Measurements from ENCODE around the gene NOTCH1. TPM values are rescaled to one million over a fixed set of nuclear protein-coding genes. Genes with fewer than 3 reads are reported as not detected.

Gene NOTCH1
- total RNA-seq, 1 experiment from 2014 or later: 17.7 TPM

DNA sequence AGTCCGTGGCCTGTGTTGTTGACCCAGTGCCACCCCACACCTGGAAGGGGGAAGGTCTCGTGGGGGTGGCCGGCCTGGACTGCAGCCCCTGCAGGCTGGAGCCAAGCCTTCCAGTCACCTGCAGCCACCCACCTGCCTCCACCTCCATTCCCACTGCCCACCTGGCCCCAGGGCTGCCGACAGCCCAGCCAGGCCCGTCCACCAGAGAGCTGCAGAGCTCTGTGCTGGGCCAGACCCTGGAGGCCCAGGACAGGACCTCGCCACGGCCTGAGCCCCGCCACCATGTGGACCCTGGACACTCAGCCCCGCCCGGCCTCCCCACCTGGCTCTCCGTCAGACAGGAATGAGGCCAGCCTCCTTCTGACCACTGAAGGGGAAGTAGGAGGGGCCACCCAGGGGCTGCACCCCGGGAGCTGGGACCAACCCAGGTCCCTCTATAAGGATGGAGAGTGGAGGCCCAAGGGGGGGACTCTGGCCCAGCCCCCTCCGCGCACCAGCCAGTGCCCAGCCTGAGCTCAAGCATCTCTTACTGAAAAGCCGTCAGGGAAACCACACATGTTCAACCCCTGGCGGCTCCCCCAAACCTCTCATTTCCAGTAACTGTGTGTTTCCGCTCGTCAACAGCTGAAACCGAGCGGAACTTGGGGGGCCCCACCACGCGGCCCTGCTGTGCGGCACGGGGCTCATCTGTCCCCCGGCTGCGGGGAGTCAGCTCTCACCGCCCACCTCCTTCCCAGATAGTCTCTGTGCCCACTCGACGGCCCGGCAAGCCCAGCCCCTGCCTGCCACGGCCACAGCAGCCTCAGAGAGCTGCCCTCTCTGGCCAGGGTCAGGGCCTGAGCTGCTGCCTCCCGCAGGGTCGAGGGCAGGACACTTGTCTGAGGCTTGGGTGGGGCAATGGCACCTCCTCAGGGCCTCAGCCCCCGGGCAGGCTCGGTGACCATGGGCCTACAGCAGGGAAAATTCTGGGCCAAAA, 12.8 kb downstream of the NOTCH1 start:
- no peak overlapping the region for H3K27ac Mint-ChIP-seq (ENCODE audit: unreplicated experiment)

DNA sequence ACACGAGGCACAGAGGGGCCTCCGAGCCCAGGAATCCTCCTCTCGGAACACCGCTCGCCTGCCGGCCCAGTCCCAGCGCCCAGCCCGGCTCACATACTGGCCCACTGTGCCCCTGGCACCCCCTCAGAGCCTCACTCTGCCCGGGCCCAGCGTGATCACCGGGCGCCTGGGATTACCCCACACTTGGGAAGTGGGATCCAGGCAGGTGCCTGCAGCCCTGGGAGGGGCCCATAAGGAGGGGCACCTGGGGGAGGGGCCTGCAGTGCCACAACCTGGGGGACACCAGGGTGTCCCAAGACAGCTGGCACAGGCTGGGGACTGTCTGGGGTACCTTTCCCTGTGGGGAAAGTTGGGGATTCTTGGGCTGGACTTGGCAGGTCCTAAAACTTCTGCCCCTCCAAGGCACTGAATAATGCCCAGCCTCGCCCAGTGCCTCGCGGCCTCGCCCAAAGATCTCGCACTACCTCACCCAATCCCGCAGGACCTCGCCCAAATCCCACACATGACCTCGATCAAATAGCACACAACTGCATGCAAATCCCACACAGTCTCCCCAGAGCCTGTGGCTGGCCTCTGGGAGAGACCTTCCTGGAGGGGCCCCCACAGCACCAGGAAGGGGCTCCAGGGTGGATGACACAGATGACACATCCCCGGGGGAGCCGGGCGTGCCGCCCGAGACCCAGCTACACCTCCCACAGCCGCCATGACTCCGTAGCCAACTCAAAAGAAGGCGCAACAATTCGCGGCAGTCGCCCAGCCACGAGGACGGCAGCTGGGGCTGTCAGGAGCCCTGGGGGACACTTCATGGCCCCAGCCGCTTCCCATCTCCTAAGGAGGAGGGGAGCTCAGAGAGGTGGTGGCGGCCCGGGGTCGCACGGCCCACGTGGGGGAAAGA, 13.7 kb downstream of the NOTCH1 start:
- no peaks in the 10 kb centered on the region for H3K4me1 Mint-ChIP-seq (ENCODE audit: low read depth, unreplicated experiment)
- no peak overlapping the region for H3K4me3 Mint-ChIP-seq (ENCODE audit: low read depth, unreplicated experiment)
- DNase-seq: no peak
- H3K36me3 Mint-ChIP-seq (ENCODE audit: insufficient read depth, unreplicated experiment): peaks cover 8% of the 10 kb centered on the region
- no peak overlapping the region for H3K27ac Mint-ChIP-seq (ENCODE audit: unreplicated experiment)
- BruUV-seq (replicated peaks): no TSS peak
- intact Hi-C loops (cut with micrococcal nuclease; ENCODE audit: unreplicated experiment): no loop called here
- H3K27me3 Mint-ChIP-seq (ENCODE audit: unreplicated experiment): no peaks in the 10 kb centered on the region
- no peaks in the 10 kb centered on the region for H3K9me3 Mint-ChIP-seq (ENCODE audit: low read depth, unreplicated experiment)
- CTCF ChIA-PET: no interaction called here
- TF ChIP-seq CTCF (IDR thresholded peaks at IDR 0.05; ENCODE audit: unreplicated experiment): no peak

More for the DNA sequence above, 12.8 kb downstream of the NOTCH1 start:
- intact Hi-C loops (cut with micrococcal nuclease; ENCODE audit: unreplicated experiment): no loop called here
- Mint-ChIP-seq H3K36me3 (ENCODE audit: insufficient read depth, unreplicated experiment) (peaks cover 5% of the 10 kb centered on the region), H3K27me3 (ENCODE audit: unreplicated experiment) (no peaks in the 10 kb centered on the region), H3K9me3 (ENCODE audit: low read depth, unreplicated experiment) (no peaks in the 10 kb centered on the region), H3K4me1 (ENCODE audit: low read depth, unreplicated experiment) (no peaks in the 10 kb centered on the region), H3K4me3 (ENCODE audit: low read depth, unreplicated experiment) (no peak overlapping the region)
- no peak for DNase-seq
- TF ChIP-seq CTCF (IDR thresholded peaks at IDR 0.05; ENCODE audit: unreplicated experiment): no peak
- CTCF ChIA-PET: no interaction called here
- no TSS peak for BruUV-seq (replicated peaks)

DNA sequence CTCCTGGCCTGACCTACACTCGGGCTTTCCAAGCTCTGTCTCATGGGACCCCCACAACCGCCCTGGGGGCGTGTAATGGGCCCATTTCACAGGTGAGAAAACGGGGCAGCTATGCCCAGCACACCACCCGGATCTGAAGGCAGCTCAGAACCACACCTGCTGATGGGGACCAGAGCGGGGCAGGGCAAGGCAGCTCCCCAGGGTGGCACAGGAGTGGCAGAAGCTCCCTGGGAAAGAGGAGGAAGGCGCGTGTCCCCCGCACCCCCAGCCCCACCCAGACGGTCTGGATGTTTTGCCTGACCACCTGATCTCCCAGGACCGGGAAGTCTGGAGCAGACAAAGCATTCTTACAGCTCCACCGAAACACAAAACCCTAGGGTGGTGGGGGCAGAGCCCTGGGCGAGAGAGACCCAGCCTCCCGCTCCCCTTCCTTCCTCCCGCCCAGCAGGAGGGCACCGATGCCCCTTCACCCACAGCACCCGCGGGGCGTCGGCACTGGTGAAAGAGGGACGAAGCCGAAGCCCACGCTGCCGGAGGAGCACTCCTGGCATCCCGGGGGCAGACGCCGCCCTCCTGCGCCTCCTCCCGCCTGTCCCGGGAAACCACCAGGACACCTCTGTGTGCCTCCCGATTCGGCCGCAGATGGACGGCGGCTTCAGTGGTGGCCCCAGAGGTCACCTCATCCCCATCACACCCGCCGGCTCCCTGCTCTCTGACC, 14.5 kb downstream of the NOTCH1 start:
- no peak for DNase-seq
- no peaks in the 10 kb centered on the region for H3K9me3 Mint-ChIP-seq (ENCODE audit: low read depth, unreplicated experiment)
- H3K27me3 Mint-ChIP-seq (ENCODE audit: unreplicated experiment): no peaks in the 10 kb centered on the region
- CTCF ChIA-PET: no interaction called here
- peaks cover 8% of the 10 kb centered on the region for H3K36me3 Mint-ChIP-seq (ENCODE audit: insufficient read depth, unreplicated experiment)
- no peaks in the 10 kb centered on the region for H3K4me1 Mint-ChIP-seq (ENCODE audit: low read depth, unreplicated experiment)
- H3K4me3 Mint-ChIP-seq (ENCODE audit: low read depth, unreplicated experiment): no peak overlapping the region
- intact Hi-C loops (cut with micrococcal nuclease; ENCODE audit: unreplicated experiment): no loop called here
- H3K27ac Mint-ChIP-seq (ENCODE audit: unreplicated experiment): no peak overlapping the region
- BruUV-seq (replicated peaks): no TSS peak
- no peak for TF ChIP-seq CTCF (IDR thresholded peaks at IDR 0.05; ENCODE audit: unreplicated experiment)

- no TSS peak for BruUV-seq (replicated peaks)
- Mint-ChIP-seq H3K9me3 (ENCODE audit: low read depth, unreplicated experiment) (no peaks in the 10 kb centered on the region), H3K27ac (ENCODE audit: unreplicated experiment) (no peak overlapping the region), H3K36me3 (ENCODE audit: insufficient read depth, unreplicated experiment) (peaks cover 8% of the 10 kb centered on the region), H3K27me3 (ENCODE audit: unreplicated experiment) (no peaks in the 10 kb centered on the region), H3K4me1 (ENCODE audit: low read depth, unreplicated experiment) (no peaks in the 10 kb centered on the region), H3K4me3 (ENCODE audit: low read depth, unreplicated experiment) (no peak overlapping the region)
- no peak for TF ChIP-seq CTCF (IDR thresholded peaks at IDR 0.05; ENCODE audit: unreplicated experiment)
- intact Hi-C loops (cut with micrococcal nuclease; ENCODE audit: unreplicated experiment): no loop called here
- no peak for DNase-seq
- CTCF ChIA-PET: no interaction called here
Observed at GRCh38 chr9:136530461-136531089, 15.3 kb downstream of the NOTCH1 start.
